T-helper 2 cell treated with Interferon-gamma antibody and Interleukin-4, amounts not matched to agents 5 μg/mL and 100 μg/mL, for 36 hours (primary cell): ENCODE results near the gene GJC2.

ENCODE experiments used
- DNase-seq: peaks from one replicate; pipeline ENCODE4 v3.0.0; 2021; ENCODE audit warnings: low spot score
- H3K27ac Mint-ChIP-seq: one replicate; pipeline ENCODE4 v1.8.0; 2021; ENCODE audit warnings: mild to moderate bottlenecking, mixed read lengths
- H3K27me3 Mint-ChIP-seq: one replicate; pipeline ENCODE4 v1.8.0; 2021; ENCODE audit warnings: low read depth, mixed read lengths
- H3K36me3 Mint-ChIP-seq: one replicate; pipeline ENCODE4 v1.8.0; 2021; ENCODE audit warnings: low read depth, mixed read lengths
- H3K4me1 Mint-ChIP-seq: one replicate; pipeline ENCODE4 v1.8.0; 2021; ENCODE audit warnings: low read depth, mixed read lengths
- H3K4me3 Mint-ChIP-seq: one replicate; pipeline ENCODE4 v1.8.0; 2022; ENCODE audit warnings: mild to moderate bottlenecking, moderate library complexity, mixed read lengths
- H3K9me3 Mint-ChIP-seq: one replicate; pipeline ENCODE4 v1.8.0; 2021; ENCODE audit warnings: mixed read lengths

GJC2 gene

GRCh38 chr1:228162286-228163006, 12.7 kb downstream of the GJC2 start:
- Mint-ChIP-seq H3K9me3 (no peaks in the 10 kb centered on the region), H3K4me3 (no peak overlapping the region), H3K4me1 (peaks cover 18% of the 10 kb centered on the region), H3K27me3 (no peaks in the 10 kb centered on the region), H3K36me3 (no peaks in the 10 kb centered on the region), H3K27ac (no peak overlapping the region)
- no peak for DNase-seq

DNA sequence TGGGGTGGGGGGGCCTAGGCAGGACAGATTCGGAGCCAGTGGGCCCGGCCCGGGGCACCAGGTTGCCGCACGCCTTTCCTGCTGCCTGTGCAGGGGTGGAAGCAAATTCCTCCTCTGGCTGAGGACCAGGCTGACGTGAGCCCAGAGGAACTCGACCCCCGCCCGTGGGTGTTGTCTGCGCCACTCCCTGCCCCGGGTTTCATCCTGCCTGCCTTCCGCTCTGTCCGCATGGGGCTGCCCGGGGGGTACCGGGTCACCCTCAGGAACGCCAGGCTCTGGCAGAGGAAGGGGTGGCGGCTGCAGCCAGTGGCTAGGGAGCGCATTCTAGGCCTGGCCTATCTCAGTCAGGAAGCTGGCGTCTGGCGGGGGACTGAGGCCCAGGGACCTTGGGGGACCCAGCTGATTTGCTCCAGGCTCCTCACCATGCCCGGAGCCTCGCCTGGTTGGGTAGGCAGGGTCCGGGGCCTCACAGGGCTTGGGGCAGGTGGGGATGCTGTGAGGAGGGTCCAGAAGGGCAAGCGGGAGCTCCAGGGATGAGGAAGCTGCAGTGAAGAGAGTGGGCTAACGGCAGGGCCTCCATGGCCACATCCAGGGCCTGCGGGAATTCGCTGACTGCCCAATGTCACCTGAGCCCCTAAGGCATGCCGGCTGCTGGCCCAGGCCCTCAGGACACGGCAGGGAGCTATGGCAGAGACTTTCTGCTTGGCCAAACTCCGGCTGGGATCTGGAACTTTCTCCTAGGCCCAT, 13.4 kb downstream of the GJC2 start:
- H3K9me3 Mint-ChIP-seq, result no peaks in the 10 kb centered on the region
- H3K27me3 Mint-ChIP-seq, result no peaks in the 10 kb centered on the region
- no peak overlapping the region for H3K27ac Mint-ChIP-seq
- H3K36me3 Mint-ChIP-seq, result no peaks in the 10 kb centered on the region
- DNase-seq, result no peak
- peaks cover 22% of the 10 kb centered on the region for H3K4me1 Mint-ChIP-seq
- no peak overlapping the region for H3K4me3 Mint-ChIP-seq

DNA sequence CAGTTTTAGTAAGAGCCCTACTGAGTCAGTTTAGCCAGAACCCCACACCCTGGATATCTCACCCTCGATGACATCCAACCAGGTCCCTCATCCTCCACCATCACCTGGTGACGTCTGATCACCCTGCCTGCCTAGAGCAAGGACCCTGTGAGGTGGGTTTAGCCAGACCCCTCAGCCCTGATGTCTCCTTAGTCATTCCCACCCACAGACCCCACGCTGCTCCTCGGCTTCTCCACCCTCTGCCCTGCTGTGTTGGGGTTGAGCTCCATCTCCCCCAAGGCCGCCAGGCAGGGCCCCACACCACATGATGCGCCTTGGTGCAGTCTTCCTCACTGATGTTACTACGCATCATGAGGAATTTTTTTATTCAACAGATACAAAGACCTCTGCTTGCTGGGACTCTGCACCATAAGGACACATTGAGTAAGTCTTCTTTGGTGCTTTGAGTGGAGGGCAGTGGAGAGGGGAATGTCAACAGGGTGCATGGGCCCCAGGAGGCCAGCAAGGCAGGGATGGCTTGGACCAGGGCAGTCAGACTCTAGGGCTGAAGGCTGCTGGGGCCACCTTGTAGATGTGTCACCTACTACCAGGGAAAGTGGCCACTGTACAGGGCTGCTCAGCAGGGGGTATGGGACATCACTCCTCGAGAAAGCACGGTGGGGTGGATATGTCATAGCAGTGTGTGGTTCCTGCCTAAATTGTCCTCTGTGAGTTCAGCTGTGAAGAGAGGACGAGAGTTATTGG, 14.2 kb downstream of the GJC2 start:
- Mint-ChIP-seq H3K27ac (peak overlapping the region; percentile 86), H3K4me3 (peak overlapping the region; percentile 90), H3K9me3 (no peaks in the 10 kb centered on the region), H3K27me3 (no peaks in the 10 kb centered on the region), H3K36me3 (no peaks in the 10 kb centered on the region), H3K4me1 (peaks cover 22% of the 10 kb centered on the region)
- no peak for DNase-seq

- Mint-ChIP-seq H3K36me3 (no peaks in the 10 kb centered on the region), H3K27ac (peak overlapping the region; percentile 97), H3K9me3 (no peaks in the 10 kb centered on the region), H3K4me3 (peak overlapping the region; percentile 90), H3K27me3 (no peaks in the 10 kb centered on the region), H3K4me1 (peaks cover 28% of the 10 kb centered on the region)
- DNase-seq, result no peak
Measured at GRCh38 chr1:228164561-228165371, 15.0 kb downstream of the GJC2 start.

DNA sequence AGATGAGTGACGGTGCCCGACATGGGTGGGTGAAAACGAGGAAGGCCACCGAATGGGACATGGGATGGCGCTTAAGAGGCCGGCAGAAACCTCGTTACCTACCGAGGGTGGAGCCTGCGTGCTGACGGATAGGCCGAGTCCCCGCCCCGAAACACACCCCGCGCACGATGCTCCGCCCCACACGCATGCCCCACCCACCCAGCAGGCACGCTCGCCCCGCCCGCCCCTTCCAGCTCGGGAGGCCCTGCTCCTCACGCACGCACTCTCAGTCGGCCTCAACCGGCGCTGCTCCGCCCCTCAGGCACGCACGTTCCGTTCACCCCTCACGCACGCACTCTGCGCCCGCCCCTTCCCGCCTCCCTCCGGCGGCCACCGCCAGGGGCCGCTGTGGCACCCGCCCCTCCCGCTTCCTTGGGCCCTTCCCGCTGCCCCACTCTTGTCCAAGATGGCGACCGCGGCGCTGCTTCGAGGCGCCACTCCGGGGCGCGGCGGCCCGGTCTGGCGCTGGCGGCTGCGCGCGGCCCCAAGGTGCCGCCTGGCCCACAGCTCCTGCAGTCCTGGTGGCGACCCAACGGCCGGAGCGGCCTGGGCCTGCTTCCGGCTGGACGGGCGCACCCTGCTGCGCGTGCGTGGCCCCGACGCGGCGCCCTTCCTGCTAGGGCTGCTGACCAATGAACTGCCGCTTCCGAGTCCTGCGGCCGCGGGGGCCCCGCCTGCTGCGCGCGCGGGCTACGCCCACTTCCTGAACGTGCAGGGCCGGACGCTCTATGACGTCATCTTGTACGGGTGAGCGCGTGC, 15.8 kb downstream of the GJC2 start, which contains the start of gene IBA57:
Gene IBA57 (plus strand): TSS at position 433 of the 798 bp plus-strand sequence. CDS start 13 bp downstream, at position 446.
- DNase-seq, result peak; percentile 99
- H3K4me3 Mint-ChIP-seq, result peak within 1 kb of the TSS; percentile 90
- no peaks in the 10 kb centered on the region for H3K9me3 Mint-ChIP-seq
- H3K4me1 Mint-ChIP-seq, result peaks cover 28% of the 10 kb centered on the region
- H3K36me3 Mint-ChIP-seq, result no peaks in the 10 kb centered on the region
- H3K27me3 Mint-ChIP-seq, result no peaks in the 10 kb centered on the region
- peak within 1 kb of the TSS; percentile 97 for H3K27ac Mint-ChIP-seq

GRCh38 chr1:228166170-228166936, 16.6 kb downstream of the GJC2 start:
- H3K9me3 Mint-ChIP-seq, result no peaks in the 10 kb centered on the region
- no peaks in the 10 kb centered on the region for H3K36me3 Mint-ChIP-seq
- H3K4me3 Mint-ChIP-seq, result peak overlapping the region; percentile 79
- peak overlapping the region; percentile 93 for H3K27ac Mint-ChIP-seq
- no peaks in the 10 kb centered on the region for H3K27me3 Mint-ChIP-seq
- peak; percentile 59 for DNase-seq
- peaks cover 28% of the 10 kb centered on the region for H3K4me1 Mint-ChIP-seq

DNA sequence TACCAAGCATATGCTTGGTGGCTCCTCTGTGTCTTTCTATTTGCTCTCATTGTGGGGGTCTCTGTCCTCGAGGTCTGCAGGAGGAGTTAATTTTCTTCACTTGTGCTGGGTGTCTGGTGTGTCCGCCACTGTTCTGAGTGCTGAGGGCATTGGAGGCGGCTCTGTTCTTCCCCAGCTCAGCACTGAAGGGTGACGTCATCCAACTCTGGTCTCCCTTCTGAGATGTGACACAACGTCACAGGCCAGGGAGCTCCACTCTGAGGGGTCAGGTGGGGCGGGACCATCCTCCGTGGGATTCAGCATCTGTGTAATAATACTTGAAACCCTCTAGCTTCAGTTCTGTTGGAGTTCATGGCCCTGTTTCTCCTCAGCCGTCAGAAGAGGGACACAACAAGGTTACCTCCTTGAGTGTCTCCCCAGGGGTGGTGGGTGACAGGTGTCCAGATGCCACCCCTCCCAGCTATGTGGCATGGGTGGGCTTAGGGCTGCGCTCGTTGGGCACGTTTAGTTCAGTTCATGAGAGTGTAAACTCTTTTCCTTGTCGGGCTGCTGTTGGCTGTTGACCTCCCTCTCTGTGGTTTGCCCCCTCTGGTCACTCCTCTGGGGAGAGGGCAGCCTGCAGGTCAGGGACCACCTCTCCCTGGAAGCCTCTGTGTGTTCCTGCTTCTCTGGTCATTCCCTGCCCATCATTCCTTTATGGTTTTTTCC, 19.0 kb downstream of the GJC2 start:
- H3K27ac Mint-ChIP-seq, result no peak overlapping the region
- H3K27me3 Mint-ChIP-seq, result no peaks in the 10 kb centered on the region

DNA sequence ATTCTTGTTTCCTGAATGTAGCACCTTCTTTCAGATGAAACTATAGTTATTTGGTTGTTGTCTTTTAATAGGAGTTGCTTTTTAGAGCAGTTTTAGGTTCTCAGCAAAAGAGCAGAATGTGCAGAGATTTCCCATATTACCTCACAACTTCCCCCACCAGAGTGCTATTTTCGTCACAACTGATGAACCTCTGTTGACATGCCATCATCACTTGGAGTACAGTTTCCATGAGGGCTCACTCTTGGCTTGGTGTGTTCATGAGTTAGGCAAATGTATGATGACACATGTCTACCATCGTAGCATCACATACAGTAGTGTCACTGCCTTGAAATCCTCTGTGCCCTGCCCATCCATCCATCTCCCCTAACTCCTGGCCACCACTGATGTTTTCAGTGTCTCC, 19.6 kb downstream of the GJC2 start:
- no peaks in the 10 kb centered on the region for H3K36me3 Mint-ChIP-seq
- no peak for DNase-seq
- H3K27me3 Mint-ChIP-seq, result no peaks in the 10 kb centered on the region
- peaks cover 25% of the 10 kb centered on the region for H3K4me1 Mint-ChIP-seq
- H3K27ac Mint-ChIP-seq, result no peak overlapping the region
- no peak overlapping the region for H3K4me3 Mint-ChIP-seq
- H3K9me3 Mint-ChIP-seq, result no peaks in the 10 kb centered on the region

More for the DNA sequence above, 19.0 kb downstream of the GJC2 start:
- no peak for DNase-seq
- Mint-ChIP-seq H3K4me1 (peaks cover 28% of the 10 kb centered on the region), H3K4me3 (no peak overlapping the region), H3K36me3 (no peaks in the 10 kb centered on the region), H3K9me3 (no peaks in the 10 kb centered on the region)

DNA sequence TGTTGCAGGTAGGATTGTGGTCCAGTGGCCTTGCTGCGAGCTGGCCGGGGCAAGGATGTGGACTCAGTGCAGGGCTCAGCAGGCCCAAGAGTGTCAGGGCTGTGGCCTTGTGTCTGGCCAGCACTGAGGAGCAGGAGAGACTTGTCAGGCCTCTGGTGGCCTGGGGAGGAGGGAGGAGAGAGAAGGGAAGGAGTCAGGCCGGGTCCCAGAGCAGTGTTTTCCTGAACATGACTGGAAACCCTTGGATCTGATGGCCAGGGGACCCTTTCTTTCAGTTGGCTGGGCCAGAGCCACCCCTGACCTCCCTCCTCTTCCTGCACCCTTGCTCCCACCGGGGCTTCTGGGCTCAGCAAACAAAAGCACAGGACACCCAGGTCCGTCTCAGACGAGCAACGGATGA, 20.9 kb downstream of the GJC2 start:
- Mint-ChIP-seq H3K4me3 (no peak overlapping the region), H3K27me3 (no peaks in the 10 kb centered on the region), H3K4me1 (peaks cover 16% of the 10 kb centered on the region), H3K9me3 (no peaks in the 10 kb centered on the region), H3K36me3 (no peaks in the 10 kb centered on the region), H3K27ac (no peak overlapping the region)
- DNase-seq, result no peak

DNA sequence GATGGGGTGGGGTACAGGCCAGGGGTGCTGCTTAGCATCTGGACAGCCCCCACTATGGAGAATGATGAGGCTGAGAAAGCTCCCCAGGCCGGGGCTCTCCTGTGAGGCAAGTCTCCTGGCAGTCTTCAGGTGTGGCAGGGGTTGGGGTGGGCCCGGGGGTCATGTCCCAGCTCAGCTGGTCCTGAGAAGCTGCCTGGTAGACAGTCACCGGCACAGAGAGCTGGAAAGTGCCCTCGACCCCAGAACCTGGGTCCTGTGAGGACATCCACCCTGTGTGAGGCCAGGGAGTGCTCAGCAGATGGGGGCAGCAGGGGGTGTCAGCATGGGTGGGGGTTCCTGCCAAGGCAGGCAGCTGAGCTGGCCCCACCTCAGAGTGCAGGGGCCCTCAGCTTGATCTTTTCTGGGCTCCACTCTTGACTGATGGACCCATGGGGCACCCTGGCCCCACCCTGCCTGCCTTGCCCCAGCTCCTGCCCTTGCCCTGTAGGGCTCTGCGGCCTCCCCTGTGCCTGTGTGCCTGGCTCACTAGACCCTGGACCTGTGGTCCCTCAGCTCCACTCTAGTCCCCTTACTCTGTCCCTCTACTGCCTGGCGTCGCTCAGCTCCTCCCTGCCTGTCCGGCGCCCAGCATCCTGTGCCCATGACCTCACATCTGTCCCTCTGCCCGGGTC, 21.6 kb downstream of the GJC2 start:
- H3K4me1 Mint-ChIP-seq, result peaks cover 16% of the 10 kb centered on the region
- no peaks in the 10 kb centered on the region for H3K9me3 Mint-ChIP-seq
- no peak overlapping the region for H3K27ac Mint-ChIP-seq
- H3K27me3 Mint-ChIP-seq, result no peaks in the 10 kb centered on the region
- DNase-seq, result no peak
- no peaks in the 10 kb centered on the region for H3K36me3 Mint-ChIP-seq
- H3K4me3 Mint-ChIP-seq, result no peak overlapping the region

DNA sequence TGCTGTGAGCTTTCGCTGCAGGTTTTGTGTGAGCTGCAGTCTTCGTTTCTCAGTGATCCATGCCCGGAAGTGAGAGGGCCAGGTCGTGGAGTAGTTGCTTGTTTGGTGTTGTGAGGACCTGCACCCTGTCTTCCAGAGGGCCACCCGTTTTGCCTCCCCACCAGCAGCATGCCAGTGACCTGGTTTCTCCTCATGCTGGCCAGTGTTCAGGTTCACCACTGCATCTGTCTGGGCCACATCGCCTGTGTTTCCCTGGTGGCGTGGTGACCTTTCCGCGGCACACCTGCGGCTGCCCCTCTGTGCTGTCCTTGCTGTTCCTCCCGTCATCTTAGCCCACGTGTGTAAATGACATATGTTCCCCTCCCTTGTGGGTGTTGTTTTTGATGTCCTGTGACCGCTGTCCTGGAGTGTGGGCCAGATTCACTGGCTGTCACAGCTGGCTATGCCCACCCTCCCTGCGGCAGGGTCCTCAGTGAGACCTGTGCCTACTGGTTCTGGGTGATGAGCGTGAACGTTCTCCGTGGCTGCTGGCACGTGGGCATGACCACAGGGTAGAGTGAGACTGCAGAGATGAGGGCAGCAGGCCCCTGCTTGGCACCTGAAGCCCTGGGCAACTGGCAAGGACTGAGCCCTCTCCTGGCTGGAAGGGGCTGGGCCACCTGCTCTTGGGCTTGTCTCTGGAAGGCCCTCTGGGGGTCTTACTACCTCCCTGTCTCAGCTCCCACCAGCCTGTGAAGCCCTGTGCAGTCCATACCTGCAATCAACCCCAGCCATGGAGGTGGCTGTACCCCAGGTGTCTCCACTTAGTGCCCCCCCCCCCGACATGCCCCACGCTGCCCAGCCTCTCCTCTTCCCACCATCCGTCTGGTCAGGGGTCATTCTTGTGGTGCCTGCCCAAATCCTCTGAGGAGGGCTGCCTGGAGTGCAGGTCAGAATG, 23.1 kb downstream of the GJC2 start:
- Mint-ChIP-seq H3K4me1 (peaks cover 7% of the 10 kb centered on the region), H3K36me3 (no peaks in the 10 kb centered on the region), H3K27ac (no peak overlapping the region), H3K9me3 (no peaks in the 10 kb centered on the region), H3K4me3 (no peak overlapping the region), H3K27me3 (no peaks in the 10 kb centered on the region)
- DNase-seq, result no peak
